Right lobe of liver (tissue), 6 donors: Measurements from ENCODE around the gene MISP. TPM values are rescaled to one million over a fixed set of nuclear protein-coding genes. Genes with fewer than 3 reads are reported as not detected.

ENCODE experiments used
- ATAC-seq, 4 donors: fragments of 200-7000 bp; cut with Tn5 transposase; one replicate each; pipeline ENCODE4 v1.9.1; 2020; ENCODE audit warnings: mild to moderate bottlenecking in 4 of 4, moderate library complexity in 4 of 4
- DNase-seq, 3 donors: peaks; one replicate each; pipeline ENCODE4 v3.0.0-alpha.2; 2020
- H3K27ac ChIP-seq, 3 donors: fragments of 200-600 bp; one replicate each; pipeline ENCODE4 v1.8.0; 2022
- H3K27me3 ChIP-seq, 2 donors: fragments of 200-600 bp; one replicate each; pipeline ENCODE4 v1.8.0; 2022
- H3K36me3 ChIP-seq, 4 donors: fragments of 200-600 bp; sonication (generic) in 1 of 4; one replicate each; pipeline versions ENCODE4 v1.5.1 to v1.8.0; 2017 to 2022; ENCODE audit warnings: control low read depth in 1 of 4
- H3K4me1 ChIP-seq, 4 donors: fragments of 200-600 bp; sonication (generic) in 1 of 4; one replicate each; pipeline versions ENCODE4 v1.5.1 to v1.8.0; 2017 to 2022; ENCODE audit warnings: control low read depth in 1 of 4
- H3K4me3 ChIP-seq, 3 donors: fragments of 200-600 bp; one replicate each; pipeline ENCODE4 v1.8.0; 2022
- H3K9me3 ChIP-seq, 4 donors: fragments of 200-600 bp; sonication (generic) in 1 of 4; one replicate each; pipeline versions ENCODE4 v1.5.1 to v1.8.0; 2017 to 2022; ENCODE audit warnings: control low read depth in 1 of 4
- POLR2A ChIP-seq: fragments of 450-650 bp; IDR thresholded peaks from one replicate; pipeline ENCODE4 v1.6.1; 2017; ENCODE audit warnings: antibody characterized with exemption, mild to moderate bottlenecking
- WGBS: methylation state at CpG from one replicate; pipeline ENCODE4 v1.1.6; 2018; ENCODE audit warnings: low coverage, low lambda C conversion rate; ENCODE audit not compliant: insufficient coverage; ENCODE audit errors: missing lambda C conversion rate; 5-methylcytosine and 5-hydroxymethylcytosine counted together
- intact Hi-C, 2 donors: fragments of 100-400 bp; cut with DNase I; formaldehyde crosslinking; loops; one replicate each; pipeline versions ENCODE4 v1.11.2 to v1.14.1; 2022
- total RNA-seq, 6 experiments: library from RNA; depleted of rRNA in 2 of 6; stranded (reverse); fragments of >200 nt in 2 of 6; fragmentation: NEBNext Ultra II Directional in 3 of 6; extraction: Animal tissue kit (Norgen Biotek cat#: 25700) in 3 of 6; gene quantifications; one replicate each; pipeline versions ENCODE4 v1.1.0 to v1.2.4, GENCODE V29; 2016 to 2023
- TF ChIP-seq, protein P1 (sequence below), 4 donors: fragments of 200-600 bp in 3 of 4; fragments of 450-650 bp in 1 of 4; IDR thresholded peaks; one replicate each; pipeline versions ENCODE4 v1.5.1 to v1.8.0; 2016 to 2022; ENCODE audit warnings: antibody characterized with exemption in 4 of 4, mild to moderate bottlenecking in 2 of 4
- donor health status: DM: no; HTN: yes; CAD: no.
- donor health status: DM: no; HTN: no; CAD: no.
- donor health status: DM: no; HTN: no; CAD: no.
- donor health status: DM: no; HTN: yes; CAD: no.
- donor health status: DM: no; HTN: yes; CAD: no.

MISP gene
- total RNA-seq, 6 experiments from 2014 or later = 0.09 TPM; not detected in 5

DNA sequence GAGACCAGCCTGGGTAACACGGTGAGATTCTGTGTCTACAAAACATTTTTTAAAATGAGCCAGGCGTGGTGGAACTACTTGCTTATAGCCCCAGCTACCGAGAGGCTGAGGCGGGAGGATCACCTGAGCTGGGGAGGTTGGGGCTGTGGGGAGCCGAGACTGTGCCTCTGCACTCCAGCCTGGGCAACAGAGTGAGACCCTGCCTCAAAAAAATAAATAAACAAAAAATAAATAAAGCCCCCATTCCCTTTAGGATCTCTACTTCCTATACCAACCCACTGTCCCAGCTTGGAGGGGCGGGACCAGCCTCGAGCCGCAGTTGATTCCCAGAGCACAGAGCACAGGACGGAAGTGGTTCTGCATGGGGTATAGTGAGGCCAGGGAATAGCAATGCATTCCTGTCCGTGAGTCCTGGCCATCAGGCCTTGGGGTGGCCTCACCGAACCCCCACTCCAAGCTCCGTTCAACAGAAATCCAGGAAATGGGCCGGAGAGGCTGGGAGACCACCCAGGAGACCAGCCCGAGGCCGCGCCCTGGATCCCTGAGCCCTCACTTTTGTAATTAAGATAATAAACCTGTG, 41.5 kb downstream of the MISP start:
- no peak for TF ChIP-seq POLR2A
- TF ChIP-seq, protein P1, sequence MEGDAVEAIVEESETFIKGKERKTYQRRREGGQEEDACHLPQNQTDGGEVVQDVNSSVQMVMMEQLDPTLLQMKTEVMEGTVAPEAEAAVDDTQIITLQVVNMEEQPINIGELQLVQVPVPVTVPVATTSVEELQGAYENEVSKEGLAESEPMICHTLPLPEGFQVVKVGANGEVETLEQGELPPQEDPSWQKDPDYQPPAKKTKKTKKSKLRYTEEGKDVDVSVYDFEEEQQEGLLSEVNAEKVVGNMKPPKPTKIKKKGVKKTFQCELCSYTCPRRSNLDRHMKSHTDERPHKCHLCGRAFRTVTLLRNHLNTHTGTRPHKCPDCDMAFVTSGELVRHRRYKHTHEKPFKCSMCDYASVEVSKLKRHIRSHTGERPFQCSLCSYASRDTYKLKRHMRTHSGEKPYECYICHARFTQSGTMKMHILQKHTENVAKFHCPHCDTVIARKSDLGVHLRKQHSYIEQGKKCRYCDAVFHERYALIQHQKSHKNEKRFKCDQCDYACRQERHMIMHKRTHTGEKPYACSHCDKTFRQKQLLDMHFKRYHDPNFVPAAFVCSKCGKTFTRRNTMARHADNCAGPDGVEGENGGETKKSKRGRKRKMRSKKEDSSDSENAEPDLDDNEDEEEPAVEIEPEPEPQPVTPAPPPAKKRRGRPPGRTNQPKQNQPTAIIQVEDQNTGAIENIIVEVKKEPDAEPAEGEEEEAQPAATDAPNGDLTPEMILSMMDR (IDR thresholded peaks at IDR 0.05) = no peak
- WGBS = 75% methylated on average over 2 of the region's 16 CpGs
- Histone ChIP-seq H3K4me1 (no peaks in the 10 kb centered on the region), H3K9me3 (no peaks in the 10 kb centered on the region), H3K36me3 (no peaks in the 10 kb centered on the region), H3K27ac (peak overlapping the region in 2 of 3 donors; percentile 15 to 38), H3K27me3 (no peaks in the 10 kb centered on the region), H3K4me3 (no peak overlapping the region)
- peak in 1 of 3 donors; percentile 28 for DNase-seq
- ATAC-seq = no peak
- intact Hi-C loops = no loop called here

DNA sequence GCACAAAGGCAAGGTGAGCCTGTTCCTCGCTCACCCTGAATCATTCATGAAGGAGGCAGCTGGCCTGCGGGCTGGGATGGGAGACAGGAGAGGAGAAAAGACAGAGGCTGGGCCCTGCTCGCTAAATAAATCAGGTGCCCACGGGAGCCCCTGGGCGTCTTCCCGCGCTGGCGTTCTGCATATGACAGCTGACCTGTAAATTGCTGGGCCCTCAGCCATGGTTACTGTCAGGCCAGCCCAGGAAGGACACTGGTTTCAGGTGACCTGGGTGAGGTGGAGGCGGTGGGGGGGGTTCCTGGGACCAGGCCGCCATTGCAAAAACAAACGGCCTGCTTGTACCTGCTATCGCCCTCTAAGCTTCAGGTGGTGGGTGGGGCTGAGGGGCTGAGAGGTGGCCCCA, 42.9 kb downstream of the MISP start:
- H3K27ac ChIP-seq = no peak overlapping the region
- no peaks in the 10 kb centered on the region for H3K4me1 ChIP-seq
- no peak overlapping the region for H3K4me3 ChIP-seq
- intact Hi-C loops = no loop called here
- H3K9me3 ChIP-seq = no peaks in the 10 kb centered on the region
- DNase-seq (no peak), ATAC-seq (no peak)
- no CpG with 5 or more reads among the region's 12 CpGs for WGBS
- H3K27me3 ChIP-seq = no peaks in the 10 kb centered on the region
- H3K36me3 ChIP-seq = no peaks in the 10 kb centered on the region
- TF ChIP-seq, protein P1 (IDR thresholded peaks at IDR 0.05) = no peak
- TF ChIP-seq POLR2A = no peak

DNA sequence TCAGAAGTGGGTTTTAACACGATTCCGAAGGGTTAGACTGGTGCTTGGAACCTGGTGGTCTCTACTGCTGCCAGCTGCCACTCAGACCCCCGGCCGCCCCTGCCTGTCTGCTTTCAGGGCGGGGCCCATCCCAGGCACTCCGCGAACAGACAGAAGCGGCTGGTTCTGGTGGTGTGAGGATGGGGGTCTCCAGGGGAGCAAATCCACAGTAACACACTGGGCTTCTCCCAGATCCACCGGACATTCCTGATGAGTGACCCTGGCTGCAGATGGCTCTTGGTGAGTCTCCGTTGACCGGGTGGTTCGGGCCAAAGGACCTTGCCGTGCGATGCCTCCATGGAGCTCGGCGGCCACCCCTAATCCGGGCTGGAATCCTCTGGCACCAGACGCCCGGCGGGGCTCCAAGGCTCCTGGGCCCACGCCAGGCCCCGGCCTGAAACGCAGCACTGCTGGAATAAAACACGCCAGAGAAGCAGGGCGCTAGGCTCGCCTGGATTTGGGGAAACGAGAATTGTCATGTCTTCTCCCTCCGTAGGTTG, 44.2 kb downstream of the MISP start:
- H3K4me3 ChIP-seq = no peak overlapping the region
- intact Hi-C loops = no loop called here
- WGBS = no CpG with 5 or more reads among the region's 28 CpGs
- ATAC-seq = no peak
- peaks cover 0 to 4% (median 0%) of the 10 kb centered on the region in 4 donors for H3K36me3 ChIP-seq
- H3K27me3 ChIP-seq = no peaks in the 10 kb centered on the region
- peak in 1 of 3 donors; percentile 34 for DNase-seq
- H3K4me1 ChIP-seq = peaks cover 0 to 12% (median 6%) of the 10 kb centered on the region in 4 donors
- H3K27ac ChIP-seq = no peak overlapping the region
- no peaks in the 10 kb centered on the region for H3K9me3 ChIP-seq
- no peak for TF ChIP-seq POLR2A
- TF ChIP-seq, protein P1 (IDR thresholded peaks at IDR 0.05) = no peak

DNA sequence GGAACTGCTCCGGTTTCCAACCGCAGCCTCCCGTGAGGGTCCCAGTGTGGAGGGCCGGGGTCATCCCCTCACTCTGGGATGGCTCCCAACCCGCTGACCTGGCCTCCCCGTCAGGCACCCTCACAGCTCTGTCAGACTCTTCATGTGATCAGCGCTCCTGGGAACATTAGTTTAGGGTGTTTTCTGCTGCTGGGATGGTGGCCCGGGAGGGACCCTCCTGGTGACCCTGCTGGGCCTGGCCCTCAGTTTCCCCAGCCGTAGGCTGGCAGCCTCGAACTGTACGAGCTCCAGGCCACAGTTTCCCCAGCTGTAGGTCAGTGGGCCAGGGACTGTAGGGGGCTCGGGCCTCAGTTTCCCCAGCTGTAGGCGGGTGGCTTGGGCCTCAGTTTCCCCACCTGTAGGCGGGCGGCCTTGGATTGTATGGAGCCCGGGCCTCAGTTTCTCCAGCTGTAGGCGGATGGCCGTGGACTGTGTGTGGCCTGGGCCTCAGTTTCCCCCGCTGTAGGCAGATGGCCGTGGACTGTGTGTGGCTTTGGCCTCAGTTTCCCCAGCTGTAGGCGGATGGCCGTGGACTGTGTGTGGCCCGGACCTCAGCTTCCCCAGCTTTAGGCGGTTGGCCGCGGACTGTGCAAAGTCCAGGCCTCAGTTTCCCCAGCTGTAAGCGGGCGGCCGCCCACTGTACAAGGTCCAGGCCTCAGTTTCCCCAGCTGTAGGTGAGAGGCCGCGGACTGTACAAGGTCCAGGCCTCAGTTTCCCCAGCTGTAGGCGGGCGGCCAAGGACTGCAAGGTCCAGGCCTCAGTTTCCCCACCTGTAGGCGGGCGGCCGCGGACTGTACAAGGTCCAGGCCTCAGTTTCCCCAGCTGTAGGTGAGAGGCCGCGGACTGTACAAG, 45.0 kb downstream of the MISP start:
- TF ChIP-seq, protein P1 (IDR thresholded peaks at IDR 0.05) = no peak
- TF ChIP-seq POLR2A = no peak
- H3K4me1 ChIP-seq = peaks cover 0 to 20% (median 12%) of the 10 kb centered on the region in 4 donors
- peak in 1 of 3 donors; percentile 38 for DNase-seq
- H3K4me3 ChIP-seq = peak overlapping the region; percentile 69 to 87 (median 71)
- intact Hi-C loops = no loop called here
- H3K9me3 ChIP-seq = no peaks in the 10 kb centered on the region
- no peak for ATAC-seq
- peak overlapping the region in 1 of 3 donors; percentile 85 for H3K27ac ChIP-seq
- peaks cover 0 to 5% (median 2%) of the 10 kb centered on the region in 4 donors for H3K36me3 ChIP-seq
- 0% methylated on average over 1 of the region's 39 CpGs for WGBS
- H3K27me3 ChIP-seq = no peaks in the 10 kb centered on the region
